ENCODE results near the gene ATP8A1. TPM values are rescaled to one million over a fixed set of nuclear protein-coding genes. Genes with fewer than 3 reads are reported as not detected.

The ATP8A1 gene
- total RNA-seq, 1 donor from 2014 or later: 2.4 TPM

- no peaks in the 10 kb centered on the region for H3K36me3 Mint-ChIP-seq (ENCODE audit: unreplicated experiment)
- no peaks in the 10 kb centered on the region for H3K9me3 Mint-ChIP-seq (ENCODE audit: unreplicated experiment)
- H3K27me3 Mint-ChIP-seq (ENCODE audit: unreplicated experiment): peaks cover 13% of the 10 kb centered on the region
- no peaks in the 10 kb centered on the region for H3K4me1 Mint-ChIP-seq (ENCODE audit: unreplicated experiment)
- TF ChIP-seq CTCF (IDR thresholded peaks at IDR 0.05): no peak
- H3K4me3 Mint-ChIP-seq (ENCODE audit: unreplicated experiment): no peak overlapping the region
- DNase-seq (ENCODE audit: extremely low spot score, unreplicated experiment): no peak
- no peak overlapping the region for H3K27ac Mint-ChIP-seq (ENCODE audit: unreplicated experiment)
Measured at GRCh38 chr4:42625329-42625728, 31.6 kb downstream of the ATP8A1 start.

- TF ChIP-seq CTCF (IDR thresholded peaks at IDR 0.05): no peak
- peaks cover 13% of the 10 kb centered on the region for H3K27me3 Mint-ChIP-seq (ENCODE audit: unreplicated experiment)
- no peaks in the 10 kb centered on the region for H3K9me3 Mint-ChIP-seq (ENCODE audit: unreplicated experiment)
- H3K4me3 Mint-ChIP-seq (ENCODE audit: unreplicated experiment): no peak overlapping the region
- no peak overlapping the region for H3K27ac Mint-ChIP-seq (ENCODE audit: unreplicated experiment)
- no peaks in the 10 kb centered on the region for H3K36me3 Mint-ChIP-seq (ENCODE audit: unreplicated experiment)
- no peaks in the 10 kb centered on the region for H3K4me1 Mint-ChIP-seq (ENCODE audit: unreplicated experiment)
- DNase-seq (ENCODE audit: extremely low spot score, unreplicated experiment): no peak
Measured at GRCh38 chr4:42624551-42624950, 32.4 kb downstream of the ATP8A1 start.

- Mint-ChIP-seq H3K4me1 (ENCODE audit: unreplicated experiment) (no peaks in the 10 kb centered on the region), H3K27me3 (ENCODE audit: unreplicated experiment) (no peaks in the 10 kb centered on the region), H3K4me3 (ENCODE audit: unreplicated experiment) (no peak overlapping the region), H3K9me3 (ENCODE audit: unreplicated experiment) (no peaks in the 10 kb centered on the region), H3K36me3 (ENCODE audit: unreplicated experiment) (no peaks in the 10 kb centered on the region), H3K27ac (ENCODE audit: unreplicated experiment) (no peak overlapping the region)
- DNase-seq (ENCODE audit: extremely low spot score, unreplicated experiment): no peak
- no peak for TF ChIP-seq CTCF (IDR thresholded peaks at IDR 0.05)
Measured at GRCh38 chr4:42618023-42618422, 38.9 kb downstream of the ATP8A1 start.

GRCh38 chr4:42617030-42617429 is 39.9 kb downstream of the ATP8A1 start:
- Mint-ChIP-seq H3K4me3 (ENCODE audit: unreplicated experiment) (no peak overlapping the region), H3K27me3 (ENCODE audit: unreplicated experiment) (no peaks in the 10 kb centered on the region), H3K4me1 (ENCODE audit: unreplicated experiment) (no peaks in the 10 kb centered on the region), H3K27ac (ENCODE audit: unreplicated experiment) (no peak overlapping the region), H3K36me3 (ENCODE audit: unreplicated experiment) (no peaks in the 10 kb centered on the region), H3K9me3 (ENCODE audit: unreplicated experiment) (no peaks in the 10 kb centered on the region)
- no peak for TF ChIP-seq CTCF (IDR thresholded peaks at IDR 0.05)
- DNase-seq (ENCODE audit: extremely low spot score, unreplicated experiment): no peak

- Mint-ChIP-seq H3K27ac (ENCODE audit: unreplicated experiment) (no peak overlapping the region), H3K36me3 (ENCODE audit: unreplicated experiment) (no peaks in the 10 kb centered on the region), H3K9me3 (ENCODE audit: unreplicated experiment) (no peaks in the 10 kb centered on the region), H3K4me1 (ENCODE audit: unreplicated experiment) (no peaks in the 10 kb centered on the region), H3K27me3 (ENCODE audit: unreplicated experiment) (no peaks in the 10 kb centered on the region), H3K4me3 (ENCODE audit: unreplicated experiment) (no peak overlapping the region)
- TF ChIP-seq CTCF (IDR thresholded peaks at IDR 0.05): no peak
- DNase-seq (ENCODE audit: extremely low spot score, unreplicated experiment): no peak
Measured at GRCh38 chr4:42616572-42616971, 40.3 kb downstream of the ATP8A1 start.

Measured in osteocyte (in vitro differentiated cells).